HCT116 (cell line): ENCODE results near the gene IL21R. TPM values are rescaled to one million over a fixed set of nuclear protein-coding genes. Genes with fewer than 3 reads are reported as not detected.

Experiments
- ATAC-seq: fragments of 200-7000 bp; cut with Tn5 transposase; 2 replicates; pipeline ENCODE4 v1.9.1; 2020; ENCODE audit warnings: mild to moderate bottlenecking, moderate library complexity
- BruUV-seq: library from RNA; stranded (reverse); fragments of 400-500 nt; replicated peaks from 2 replicates; lab custom pipeline; 2021; lab: Mats Ljungman, UMichigan
- CTCF ChIA-PET: fragments of 300-600 bp; sonication (Branson Sonifier 250); formaldehyde crosslinking; loops from one replicate; lab custom pipeline; 2021; ENCODE audit warnings: antibody characterized with exemption; lab: Charles Lee
- POLR2A ChIA-PET: fragments of 300-600, 350-600 bp; sonication (Branson Sonifier 250); formaldehyde crosslinking; loops from one replicate; lab custom pipeline; 2021; ENCODE audit warnings: antibody characterized with exemption; lab: Charles Lee
- RAD21 ChIA-PET, 2 experiments: fragments of 300-600 bp; sonication (Branson Sonifier 250); formaldehyde crosslinking; loops; one replicate each; lab custom pipeline; 2023; ENCODE audit warnings: low total read pairs in 2 of 2; ENCODE audit not compliant: uncharacterized antibody in 2 of 2, unreplicated experiment in 2 of 2, low non-redundant PET in 1 of 2; lab: Charles Lee
- DNase-seq: peaks from one replicate; pipeline ENCODE4 v3.0.0-alpha.2; 2010; ENCODE audit warnings: low read depth, low spot score
- H2AFZ ChIP-seq: fragments of 200-600 bp; shearing (Covaris generic), sonication (generic); 2 replicates; pipeline ENCODE4 v1.6.1; 2017; ENCODE audit warnings: low read depth, mixed run types, mixed read lengths, antibody characterized with exemption, low read length; ENCODE audit not compliant: poor library complexity, severe bottlenecking
- H3K27ac ChIP-seq: 2 replicates; pipeline ENCODE4 v1.5.1; 2012; ENCODE audit warnings: low read depth, low read length
- H3K27me3 ChIP-seq: fragments of 200-600 bp; sonication (generic); 2 replicates; pipeline ENCODE4 v1.6.1; 2016; ENCODE audit warnings: mixed run types, low read length, mixed read lengths; ENCODE audit not compliant: insufficient read depth
- H3K36me3 ChIP-seq, 2 experiments: fragments of 200-500 bp in 1 of 2; fragments of 200-600 bp in 1 of 2; sonication (Bioruptor generic) in 1 of 2; sonication (generic) in 1 of 2; 2 replicates each; pipeline versions ENCODE4 v1.5.1 to v1.6.1; 2014 to 2016; ENCODE audit warnings: low read length in 2 of 2, inconsistent platforms in 1 of 2, mixed read lengths in 1 of 2, mixed run types in 1 of 2; ENCODE audit not compliant: insufficient read depth in 2 of 2, control insufficient read depth in 1 of 2
- H3K4me1 ChIP-seq, 2 experiments: fragments of 200-600 bp in 1 of 2; sonication (generic) in 1 of 2; 2 replicates each; pipeline versions ENCODE4 v1.5.1 to v1.6.1; 2012 to 2017; ENCODE audit warnings: low read length in 2 of 2, inconsistent platforms in 1 of 2, mild to moderate bottlenecking in 1 of 2, mixed read lengths in 1 of 2, mixed run types in 1 of 2, moderate library complexity in 1 of 2; ENCODE audit not compliant: insufficient read depth in 2 of 2, control insufficient read depth in 1 of 2
- H3K4me2 ChIP-seq: fragments of 200-600 bp; sonication (generic); 2 replicates; pipeline ENCODE4 v1.6.1; 2017; ENCODE audit warnings: mixed run types, low read length, mixed read lengths
- H3K4me3 ChIP-seq, 2 experiments: fragments of 200-600 bp in 1 of 2; sonication (generic) in 1 of 2; replicated peaks in 1 of 2; 2 replicates each; pipeline ENCODE4 v1.5.1; 2011 to 2016; ENCODE audit warnings: low read length in 2 of 2, control low read depth in 1 of 2, low read depth in 1 of 2, mild to moderate bottlenecking in 1 of 2, mixed read lengths in 1 of 2, mixed run types in 1 of 2
- H3K79me2 ChIP-seq: fragments of 200-600 bp; sonication (generic); 2 replicates; pipeline ENCODE4 v1.6.1; 2017; ENCODE audit warnings: mild to moderate bottlenecking, mixed run types, low read length, moderate library complexity, mixed read lengths; ENCODE audit not compliant: insufficient read depth
- H3K9ac ChIP-seq: fragments of 200-600 bp; sonication (generic); 2 replicates; pipeline ENCODE4 v1.6.1; 2016; ENCODE audit warnings: low read length, mixed read lengths
- H3K9me2 ChIP-seq: fragments of 200-600 bp; sonication (generic), shearing (Covaris generic); 2 replicates; pipeline ENCODE4 v1.6.1; 2017; ENCODE audit warnings: mixed run types, mild to moderate bottlenecking, moderate library complexity; ENCODE audit not compliant: insufficient read depth
- H3K9me3 ChIP-seq, 2 experiments: fragments of 200-500 bp in 1 of 2; fragments of 200-600 bp in 1 of 2; sonication (Bioruptor generic) in 1 of 2; sonication (generic) in 1 of 2; 2 replicates each; pipeline ENCODE4 v1.6.1; 2014 to 2017; ENCODE audit warnings: low read length in 2 of 2, mixed read lengths in 2 of 2, inconsistent platforms in 1 of 2, low read depth in 1 of 2, mild to moderate bottlenecking in 1 of 2, mixed run types in 1 of 2, moderate library complexity in 1 of 2; ENCODE audit not compliant: control insufficient read depth in 1 of 2, insufficient read depth in 1 of 2
- H4K20me1 ChIP-seq: fragments of 200-600 bp; sonication (generic), shearing (Covaris generic); 2 replicates; pipeline ENCODE4 v1.6.1; 2017; ENCODE audit warnings: mixed run types, mild to moderate bottlenecking, moderate library complexity; ENCODE audit not compliant: insufficient read depth
- CBX3 ChIP-seq: IDR thresholded peaks from 2 replicates; pipeline ENCODE4 v1.6.1; 2012; ENCODE audit warnings: low read depth
- CEBPB ChIP-seq: IDR thresholded peaks from 2 replicates; pipeline ENCODE4 v1.6.1; 2012; ENCODE audit warnings: low read depth
- CTCF ChIP-seq, 3 experiments: fragments of 200-600 bp in 1 of 3; sonication (generic) in 1 of 3; IDR thresholded peaks in 2 of 3; conservative IDR thresholded peaks in 1 of 3; 2 replicates each; pipeline ENCODE4 v1.5.1; 2012 to 2017; ENCODE audit warnings: low read depth in 2 of 3, low read length in 2 of 3, antibody characterized with exemption in 1 of 3, borderline replicate concordance in 1 of 3, control low read depth in 1 of 3, mild to moderate bottlenecking in 1 of 3, mixed read lengths in 1 of 3, mixed run types in 1 of 3, moderate library complexity in 1 of 3; ENCODE audit not compliant: insufficient read depth in 1 of 3
- EGR1 ChIP-seq: IDR thresholded peaks from 2 replicates; pipeline ENCODE4 v1.6.1; 2012; ENCODE audit warnings: low read depth
- ELF1 ChIP-seq: IDR thresholded peaks from 2 replicates; pipeline ENCODE4 v1.6.1; 2012; ENCODE audit warnings: low read depth, borderline replicate concordance
- EZH2 ChIP-seq: fragments of 200-600 bp; sonication (generic); IDR thresholded peaks from 2 replicates; pipeline ENCODE4 v1.6.1; 2017; ENCODE audit warnings: antibody characterized with exemption, mixed run types
- EZH2phosphoT487 ChIP-seq: fragments of 200-600 bp; IDR thresholded peaks from 2 replicates; pipeline ENCODE4 v1.6.1; 2018; ENCODE audit warnings: antibody characterized with exemption, borderline replicate concordance
- JUND ChIP-seq: IDR thresholded peaks from 2 replicates; pipeline ENCODE4 v1.6.1; 2012
- MAX ChIP-seq: IDR thresholded peaks from 2 replicates; pipeline ENCODE4 v1.6.1; 2012
- POLR2A ChIP-seq: IDR thresholded peaks from 2 replicates; pipeline ENCODE4 v1.7.0; 2011; ENCODE audit warnings: borderline replicate concordance; ENCODE audit not compliant: insufficient read depth, insufficient read length; ENCODE audit errors: extremely low read depth
- POLR2AphosphoS5 ChIP-seq: IDR thresholded peaks from 2 replicates; pipeline ENCODE4 v1.6.1; 2011; ENCODE audit warnings: mild to moderate bottlenecking, low read depth, low read length, moderate library complexity
- REST ChIP-seq: IDR thresholded peaks from 2 replicates; pipeline ENCODE4 v1.6.1; 2012; ENCODE audit warnings: low read depth
- SP1 ChIP-seq: IDR thresholded peaks from 2 replicates; pipeline ENCODE4 v1.6.1; 2012; ENCODE audit warnings: low read depth
- SRF ChIP-seq: IDR thresholded peaks from 2 replicates; pipeline ENCODE4 v1.6.1; 2012; ENCODE audit warnings: low read depth
- TCF7L2 ChIP-seq: IDR thresholded peaks from 2 replicates; pipeline ENCODE4 v1.7.0; 2011; ENCODE audit warnings: borderline replicate concordance, inconsistent platforms; ENCODE audit not compliant: insufficient read depth, insufficient read length; ENCODE audit errors: extremely low read depth
- YY1 ChIP-seq: IDR thresholded peaks from 2 replicates; pipeline ENCODE4 v1.6.1; 2011; ENCODE audit warnings: low read length, low read depth, moderate library complexity, mild to moderate bottlenecking; ENCODE audit not compliant: insufficient replicate concordance; ENCODE audit errors: extremely low read depth
- intact Hi-C: fragments of 100-400 bp; cut with micrococcal nuclease; formaldehyde crosslinking; loops from 2 replicates; pipeline ENCODE4 v1.10.0; 2022
- total RNA-seq: library from RNA; stranded (reverse); gene quantifications from one replicate; pipeline ENCODE4 v1.2.1, GENCODE V29; 2021; ENCODE audit not compliant: unreplicated experiment

IL21R gene
- total RNA-seq, 1 experiment from 2014 or later = 1.2 TPM

- TF ChIP-seq TCF7L2 = no peak
These were observed at the start of gene IL21R (continued) for GRCh38 chr16:27401768-27402568.

DNA sequence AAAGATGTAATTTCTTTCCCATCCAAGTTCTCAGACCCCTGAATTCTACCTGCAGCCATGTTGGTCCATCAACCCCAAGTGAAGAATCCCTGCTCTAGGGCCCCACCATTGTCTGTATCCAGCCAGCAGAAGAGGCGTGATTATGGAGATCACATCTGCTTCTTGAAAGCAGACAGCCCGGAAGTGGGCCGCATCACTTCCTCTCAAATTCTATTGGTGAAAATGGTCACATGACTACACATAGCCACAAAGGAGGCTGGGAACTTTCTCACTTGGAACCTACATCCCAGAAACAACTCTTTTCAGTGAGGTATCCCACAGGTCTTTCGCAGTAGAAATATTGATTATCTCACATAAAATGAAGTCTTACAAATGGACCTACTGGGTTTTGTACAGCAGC, 48.1 kb upstream of the IL21R start:
- Histone ChIP-seq H3K9me3 (peaks cover 0 to 3% of the 10 kb centered on the region in 2 experiments; a peak in 2 of 4 replicates), H3K9me2 (no peaks in the 10 kb centered on the region), H3K27ac (no peak overlapping the region), H3K4me2 (no peak overlapping the region), H3K36me3 (peaks cover 4 to 61% of the 10 kb centered on the region in 2 experiments; a peak in 3 of 4 replicates), H3K4me3 (no peak overlapping the region), H3K27me3 (no peaks in the 10 kb centered on the region), H4K20me1 (no peaks in the 10 kb centered on the region), H3K4me1 (no peaks in the 10 kb centered on the region), H3K9ac (no peak overlapping the region), H2AFZ (no peak overlapping the region), H3K79me2 (no peaks in the 10 kb centered on the region)
- no TSS peak for BruUV-seq
- no peak for DNase-seq
- intact Hi-C loops = no loop called here
- TF ChIP-seq POLR2AphosphoS5 (no peak), JUND (no peak), POLR2A (no peak), YY1 (no peak), EGR1 (no peak), CEBPB (no peak), SRF (no peak), SP1 (no peak), MAX (no peak), CBX3 (no peak), ELF1 (no peak), TCF7L2 (no peak), EZH2 (no peak), EZH2phosphoT487 (no peak), REST (no peak), CTCF (IDR thresholded peaks at IDR 0.05 in 2 of 3, conservative IDR thresholded peaks at IDR 0.05 in 1 of 3; ENCODE audit: borderline replicate concordance in 1 of 3, insufficient read depth in 1 of 3, low read depth in 2 of 3, low read length in 2 of 3) (no peak)
- ChIA-PET RAD21 (no interaction called here), CTCF (interaction anchor here (1.8 kb wide), 1 partner anchor 119 kb away, joined by 14 read pairs; no protein-coding TSS in a partner anchor), POLR2A (no interaction called here)
- no peak for ATAC-seq
